Activated CD4-positive, alpha-beta T cell treated with anti-CD3 and anti-CD28 coated beads for 1 hour (primary cell): ENCODE results near the gene TRIM71.
"Not testable (repeated sequence)": the region's sequence is repeated elsewhere in the genome, so short reads cannot be mapped to it uniquely, and the experiment has no call there.

Source experiments
- DNase-seq: peaks from one replicate; pipeline ENCODE4 v3.0.0-alpha.2; 2020

The TRIM71 gene

DNA sequence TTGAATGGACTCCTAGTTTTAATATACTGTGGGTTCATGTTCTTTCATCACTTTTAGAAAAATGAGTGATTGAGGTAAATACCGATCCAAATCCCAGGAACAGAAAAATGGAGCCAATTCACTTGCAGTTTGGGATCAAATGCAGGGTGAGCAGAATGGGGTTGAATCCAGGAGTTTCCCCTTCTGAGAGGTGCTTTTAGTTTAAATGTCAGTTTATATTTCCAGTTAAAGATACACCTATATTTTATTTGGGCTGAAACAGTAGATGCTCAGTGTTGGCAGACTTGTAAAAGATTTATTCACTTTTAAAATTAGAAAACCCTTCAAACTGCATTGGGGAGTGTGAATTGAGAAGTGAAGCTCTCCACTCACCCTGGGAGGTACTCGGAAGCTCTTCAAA, 2.6 kb downstream of the TRIM71 start:
- no peak for DNase-seq

DNA sequence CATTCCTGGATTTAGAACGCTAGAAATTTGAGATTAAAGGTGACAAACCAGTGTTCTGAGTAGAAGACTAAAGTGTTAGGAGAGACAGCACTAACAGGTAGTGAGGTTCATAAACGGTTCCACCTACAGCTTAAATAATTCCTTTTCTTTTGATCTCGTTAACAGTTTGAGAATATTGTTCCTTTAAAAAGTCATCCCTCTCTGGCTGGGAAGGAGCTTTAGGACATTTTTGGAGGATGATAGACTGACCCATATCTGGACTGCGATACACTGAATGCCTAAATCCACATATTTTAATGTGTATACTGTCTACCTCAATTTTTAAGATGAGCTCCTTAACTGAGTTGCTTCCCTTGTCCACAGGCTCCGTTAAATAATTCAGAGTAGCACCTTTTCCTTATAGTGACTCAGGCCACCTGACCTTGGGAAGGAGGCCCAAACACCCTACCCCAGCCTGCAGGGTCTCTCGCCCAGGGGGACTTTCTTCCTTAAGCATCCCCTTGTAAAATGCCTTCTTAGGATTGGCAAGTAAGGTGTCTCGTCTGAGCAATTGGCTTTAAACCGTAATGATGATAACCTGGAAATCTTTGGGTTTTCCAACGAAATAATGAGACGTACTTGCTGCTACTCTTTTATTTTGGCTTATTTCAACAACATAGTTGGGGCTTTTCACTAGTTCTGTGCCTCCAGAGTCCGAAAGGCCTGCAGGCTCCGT, 3.3 kb downstream of the TRIM71 start:
- no peak for DNase-seq

DNA sequence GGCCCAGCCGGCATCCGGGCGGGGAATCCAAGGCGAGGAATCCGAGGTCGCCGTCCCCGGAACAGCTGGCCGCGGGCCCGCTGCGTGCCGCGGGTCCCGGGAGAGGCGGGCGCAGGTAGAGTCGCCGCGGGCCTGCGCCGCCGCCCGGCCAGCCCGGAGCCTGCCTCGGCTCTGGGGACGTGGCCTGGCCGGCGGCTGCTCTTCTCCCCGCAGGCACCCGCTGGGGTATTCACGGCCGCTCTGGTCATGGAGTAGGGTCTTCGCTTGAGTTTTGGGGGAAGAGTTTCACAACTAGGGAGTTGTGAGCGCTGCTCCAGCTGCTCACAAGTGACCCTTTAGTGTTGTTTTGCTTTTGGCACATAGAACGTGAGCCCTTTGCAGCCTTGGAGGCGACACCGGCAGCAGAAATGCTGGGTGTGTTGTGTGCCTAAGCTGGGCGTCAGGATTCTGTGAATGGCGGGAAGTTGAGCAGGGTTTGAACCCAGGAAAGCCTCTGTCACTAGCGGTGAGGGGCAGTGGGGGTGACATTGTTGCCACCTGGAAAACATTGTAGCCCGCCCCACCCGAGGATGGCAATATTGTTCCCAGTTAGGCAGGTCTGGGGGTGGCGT, 4.0 kb downstream of the TRIM71 start:
- DNase-seq, result no peak

DNA sequence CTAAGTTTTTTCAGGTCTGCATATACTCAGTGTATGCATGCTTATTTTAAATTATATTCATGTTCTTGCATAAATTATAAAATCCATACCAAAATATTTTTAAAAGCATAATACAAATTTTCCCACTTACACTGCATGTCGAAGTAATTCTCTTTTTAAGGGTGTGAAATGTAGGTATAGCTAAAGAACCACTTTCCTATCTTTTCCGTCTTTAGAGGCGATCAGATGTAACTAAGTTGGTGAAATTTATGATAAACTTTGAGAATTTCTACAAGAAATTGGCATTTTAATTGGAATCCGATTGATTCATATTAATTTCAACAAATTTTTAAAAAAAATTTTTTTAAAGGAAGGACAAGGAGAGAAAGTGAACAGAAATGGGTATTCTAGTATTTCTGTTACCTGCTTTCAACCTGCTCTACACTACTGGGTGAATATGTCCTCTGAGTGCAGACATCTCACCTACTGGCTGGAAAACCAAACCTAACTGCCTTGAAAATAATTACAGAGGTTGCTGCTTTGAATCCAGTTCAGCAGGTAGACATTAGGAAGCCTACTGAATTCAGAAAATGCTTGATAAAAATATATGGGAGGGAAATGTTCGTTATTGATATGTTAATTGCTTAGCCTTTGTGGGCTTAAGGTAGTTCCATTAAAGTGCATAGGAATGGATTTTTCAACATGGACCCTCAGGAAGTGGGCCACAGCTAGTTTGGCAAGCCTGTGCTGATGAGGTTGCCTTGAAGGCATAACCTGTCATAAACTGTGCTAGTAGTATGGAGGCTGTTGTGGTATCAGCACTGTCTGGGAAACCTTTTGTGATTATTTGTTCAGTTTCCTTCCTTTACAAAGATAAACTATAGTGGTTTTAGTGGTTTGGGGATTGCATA, 5.1 kb downstream of the TRIM71 start:
- no peak for DNase-seq

DNA sequence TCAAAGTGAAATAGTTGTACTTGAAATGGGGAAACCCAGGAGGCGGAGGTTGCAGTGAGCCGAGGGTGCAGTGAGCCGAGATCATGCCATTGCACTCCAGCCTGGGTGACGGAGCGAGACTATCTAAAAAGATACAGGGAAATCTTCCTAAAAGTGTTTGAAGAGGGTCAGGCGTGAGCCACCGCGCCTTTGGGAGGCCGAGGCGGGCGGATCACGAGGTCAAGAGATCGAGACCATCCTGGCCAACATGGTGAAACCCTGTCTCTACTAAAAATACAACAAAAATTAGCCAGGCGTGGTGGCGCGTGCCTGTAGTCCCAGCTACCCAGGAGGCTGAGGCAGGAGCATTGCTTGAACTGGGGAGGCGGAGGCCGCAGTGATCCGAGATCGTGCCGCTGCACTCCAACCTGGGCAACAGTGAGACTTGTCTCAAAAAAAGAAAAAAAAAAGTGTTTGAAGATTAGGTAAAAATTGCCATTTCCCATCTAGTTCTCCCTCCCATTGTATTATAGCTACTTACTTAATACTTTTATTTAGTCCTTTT, 5.9 kb downstream of the TRIM71 start:
- DNase-seq, result not testable (repeated sequence)

DNA sequence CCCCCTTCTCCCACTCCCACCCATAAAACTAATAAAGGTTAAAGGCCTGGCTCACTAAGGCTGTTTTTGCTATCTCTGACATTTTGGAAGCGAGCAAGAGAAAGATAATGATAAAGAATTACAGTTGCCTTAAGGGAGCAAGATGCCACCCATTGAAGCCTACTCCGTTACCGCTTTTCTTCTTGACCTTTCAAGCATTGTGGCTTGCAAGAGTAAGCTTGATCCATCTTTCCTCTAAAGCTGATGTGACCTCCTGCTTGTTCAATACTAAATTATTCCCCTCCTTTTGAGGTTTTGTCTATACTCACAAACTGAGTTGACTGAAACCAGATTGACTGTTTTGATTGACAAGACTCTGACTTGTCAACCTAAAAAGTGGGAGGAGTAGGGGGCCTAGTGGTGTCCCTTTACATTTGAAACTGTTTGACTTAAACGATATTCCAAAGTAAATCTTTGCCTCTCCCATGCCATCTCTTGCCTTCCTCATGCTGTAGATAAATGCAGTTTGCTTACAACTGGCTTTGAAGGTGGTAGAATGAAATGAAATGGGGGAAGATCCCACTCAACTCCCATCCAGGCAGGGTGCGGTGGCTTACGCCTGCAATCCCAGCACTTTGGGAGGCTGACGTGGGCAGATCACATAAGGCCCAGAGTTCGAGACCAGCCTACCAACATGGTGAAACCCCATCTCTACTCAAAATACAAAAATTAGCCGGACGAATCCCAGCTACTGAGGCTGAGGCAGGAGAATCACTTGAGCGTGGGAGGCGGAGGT, 8.0 kb downstream of the TRIM71 start:
- no peak for DNase-seq

DNA sequence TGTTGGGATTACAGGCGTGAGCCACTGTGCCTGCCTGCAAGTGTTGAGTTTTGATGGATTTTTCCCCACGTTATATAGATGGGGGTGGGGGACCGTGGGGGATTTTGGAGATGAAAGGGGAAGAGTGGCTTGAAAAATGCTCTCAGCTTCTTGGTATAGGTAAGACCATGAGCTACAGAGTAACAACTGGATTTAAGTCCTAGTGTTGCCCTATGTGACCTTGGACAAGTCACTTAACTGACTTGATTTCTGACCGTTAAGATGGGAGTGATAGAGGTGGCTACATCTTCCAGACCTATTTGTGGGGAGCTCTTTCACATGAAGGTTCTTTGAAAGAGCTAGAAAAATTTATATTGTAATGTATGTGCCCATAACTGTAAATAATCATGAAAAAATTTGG, 13.3 kb downstream of the TRIM71 start:
- no peak for DNase-seq

DNA sequence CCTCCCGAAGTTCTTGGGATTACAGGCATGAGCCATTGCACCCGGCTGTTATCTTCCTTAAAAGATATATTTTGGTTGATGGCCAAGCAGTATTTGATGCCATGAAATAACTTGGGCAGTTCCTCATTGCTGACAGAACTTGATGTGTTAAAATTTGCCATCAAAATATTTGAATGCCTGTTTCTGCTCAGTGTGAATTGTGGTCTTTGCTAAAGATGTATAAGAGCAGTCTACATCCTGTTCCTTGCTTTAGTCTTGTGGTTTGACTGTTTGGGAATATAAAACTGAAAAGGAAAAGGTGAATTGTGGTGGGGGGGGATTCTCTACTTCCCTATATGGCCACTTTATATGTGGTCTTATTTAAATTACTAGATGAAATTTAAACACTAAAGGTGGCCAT, 14.0 kb downstream of the TRIM71 start:
- no peak for DNase-seq

DNA sequence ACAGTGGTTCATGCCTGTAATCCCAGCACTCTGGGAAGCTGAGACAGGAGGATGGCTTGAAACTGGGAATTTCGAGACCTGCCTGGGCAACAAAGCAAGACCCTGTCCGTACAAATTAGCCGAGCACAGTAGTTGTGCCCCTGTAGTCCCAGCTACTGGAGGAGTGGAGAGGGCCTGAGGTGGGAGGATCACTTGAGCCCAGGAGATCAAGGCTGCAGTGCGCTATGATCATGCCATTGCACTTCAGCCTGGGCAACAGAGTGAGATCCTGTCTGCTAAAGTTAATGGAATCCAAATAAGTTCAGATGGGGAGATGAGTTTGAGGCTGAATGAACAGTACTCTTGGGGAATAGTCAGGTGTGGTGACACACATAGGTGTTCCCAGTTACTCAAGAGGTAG, 14.4 kb downstream of the TRIM71 start:
- DNase-seq, result no peak

DNA sequence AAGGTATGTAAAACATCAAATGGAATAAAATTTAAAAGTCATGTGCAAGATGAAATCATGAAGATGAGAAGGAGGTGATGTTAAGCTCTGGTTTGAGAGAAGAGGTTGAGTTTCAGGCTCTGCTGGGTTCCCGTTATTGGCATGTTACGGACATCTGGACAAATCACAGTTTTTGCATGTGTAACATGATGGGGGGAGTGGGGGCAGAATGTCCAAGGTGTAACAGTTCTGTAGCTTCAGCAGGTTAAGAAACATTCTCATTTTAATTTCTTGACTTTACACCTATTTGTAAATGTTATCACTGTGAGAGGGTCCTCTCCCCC, 17.2 kb downstream of the TRIM71 start:
- no peak for DNase-seq

DNA sequence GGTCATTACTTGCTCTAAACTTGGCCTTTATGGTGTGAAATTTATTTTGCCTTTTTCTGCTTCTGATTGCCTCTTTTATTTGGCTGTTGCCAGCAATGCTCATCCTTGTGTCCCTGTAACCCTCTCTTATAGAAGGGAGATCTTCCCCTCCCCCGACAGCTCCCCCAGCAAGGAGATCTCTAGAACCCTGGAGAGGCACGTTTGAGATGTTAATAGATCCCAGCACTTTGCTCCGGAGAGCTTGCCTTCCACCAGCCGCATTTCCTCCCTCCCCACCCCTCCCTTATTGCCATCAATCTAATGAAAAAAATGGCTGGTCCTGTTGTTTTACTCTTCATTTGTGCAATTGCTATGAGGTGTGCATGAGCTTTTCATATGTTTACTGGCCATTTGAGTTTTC, 18.2 kb downstream of the TRIM71 start:
- DNase-seq, result no peak

DNA sequence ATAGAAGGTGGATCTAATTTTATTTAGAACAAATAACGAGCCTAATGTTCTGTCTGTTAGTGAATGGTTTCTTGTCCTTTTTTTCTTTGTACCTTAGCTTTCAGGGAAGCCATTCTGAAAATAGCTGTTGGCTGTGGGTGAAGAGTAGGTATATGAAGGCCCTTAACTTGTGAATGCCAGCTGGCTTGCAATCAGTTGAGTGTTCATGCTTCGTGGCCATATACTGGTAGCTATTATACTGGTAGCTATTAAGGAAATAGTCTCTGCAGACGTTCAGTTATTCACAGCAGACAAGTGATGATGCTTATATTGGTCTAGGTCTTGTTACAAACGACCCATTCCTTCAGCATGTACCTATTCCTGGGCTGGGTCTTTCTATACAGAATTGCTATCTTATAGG, 18.8 kb downstream of the TRIM71 start:
- DNase-seq, result no peak

DNA sequence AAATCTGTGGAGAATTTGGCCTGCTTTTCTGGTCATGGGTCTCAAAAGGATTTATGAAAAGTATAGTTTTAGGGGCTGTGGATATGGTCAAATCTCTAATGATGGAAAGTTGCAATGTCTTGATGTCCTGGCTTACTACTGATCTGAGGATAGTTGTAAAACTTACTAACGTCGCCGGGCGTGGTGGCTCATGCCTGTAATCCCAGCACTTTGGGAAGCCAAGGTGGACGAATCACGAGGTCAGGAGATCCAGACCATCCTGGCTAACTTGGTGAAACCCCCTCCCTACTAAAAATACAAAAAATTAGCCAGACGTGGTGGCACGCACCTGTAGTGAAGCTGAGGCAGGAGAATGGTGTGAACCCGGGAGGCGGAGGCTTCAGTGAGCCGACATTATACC, 19.6 kb downstream of the TRIM71 start:
- no peak for DNase-seq

DNA sequence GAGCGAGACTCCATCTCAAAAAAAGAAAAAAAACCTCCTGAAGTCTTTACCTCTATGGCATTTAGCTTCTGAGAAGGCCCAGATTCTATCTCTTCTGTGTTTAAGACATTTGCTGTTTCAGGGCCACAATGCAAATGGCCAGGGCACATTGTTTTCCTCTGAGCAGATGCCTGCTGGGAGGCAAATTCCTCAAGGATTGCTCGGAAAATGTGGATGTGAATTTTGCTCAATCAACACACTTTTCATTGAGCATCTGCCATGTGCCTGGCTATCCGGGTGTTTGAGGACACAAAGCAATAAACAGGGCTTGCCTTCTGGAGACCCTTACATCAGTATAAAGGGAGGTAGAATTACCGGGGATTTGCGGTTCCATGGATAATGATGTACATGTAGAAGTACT, 20.0 kb downstream of the TRIM71 start:
- DNase-seq, result no peak

DNA sequence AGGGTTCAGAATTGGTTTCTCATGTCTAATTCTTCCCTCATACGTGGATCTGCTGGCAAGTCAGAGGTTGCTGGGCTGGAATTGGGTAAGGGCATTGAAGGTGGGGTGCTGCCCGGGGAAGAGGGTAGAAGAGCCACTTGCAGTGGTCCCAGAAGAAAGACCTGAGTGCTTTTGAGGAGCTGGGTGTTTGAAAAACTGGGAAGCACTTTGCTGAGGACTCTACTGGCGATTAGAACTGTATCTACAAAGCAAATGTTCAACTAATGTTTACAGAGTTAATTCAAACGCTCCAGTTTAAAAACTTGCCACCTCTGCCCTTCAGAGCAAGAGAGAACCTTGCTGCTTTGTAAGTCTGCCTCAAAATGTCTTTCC, 21.9 kb downstream of the TRIM71 start:
- no peak for DNase-seq

DNA sequence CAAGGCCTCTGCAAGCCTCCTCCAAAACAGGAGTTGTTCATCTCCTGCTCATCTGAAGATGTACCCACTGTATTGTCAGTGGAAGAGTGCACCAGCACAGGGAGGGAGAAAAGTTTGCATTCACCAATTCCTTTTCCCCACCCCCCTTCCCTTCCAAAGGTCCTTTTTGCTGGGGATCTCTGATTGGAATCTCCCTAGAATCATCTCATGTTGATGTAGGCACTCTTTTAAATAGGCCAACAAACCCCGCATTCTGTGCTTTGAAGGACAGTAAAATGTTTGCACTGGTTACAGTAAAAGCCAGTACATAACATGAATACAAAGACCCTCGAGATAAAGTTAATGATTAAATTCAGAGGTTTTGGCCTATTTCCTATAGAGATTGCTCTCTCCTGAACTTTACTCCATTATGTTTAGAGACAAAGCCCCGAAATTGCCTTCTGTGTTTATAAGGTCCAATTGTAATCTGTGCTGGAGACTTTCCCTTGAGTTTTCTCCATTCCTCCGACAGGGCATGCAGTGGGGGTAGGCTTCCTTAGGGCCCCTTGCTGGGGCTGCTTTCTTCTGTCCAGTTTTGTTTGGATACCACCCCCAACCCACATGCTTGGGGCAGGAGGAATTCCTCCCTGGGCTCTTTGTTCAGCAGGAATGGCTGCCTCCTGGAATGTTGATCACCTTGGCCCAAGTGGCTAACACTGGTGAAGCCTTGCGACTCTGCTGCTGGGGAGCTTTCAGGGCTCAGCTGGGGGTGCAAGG, 22.5 kb downstream of the TRIM71 start:
- DNase-seq, result no peak

DNA sequence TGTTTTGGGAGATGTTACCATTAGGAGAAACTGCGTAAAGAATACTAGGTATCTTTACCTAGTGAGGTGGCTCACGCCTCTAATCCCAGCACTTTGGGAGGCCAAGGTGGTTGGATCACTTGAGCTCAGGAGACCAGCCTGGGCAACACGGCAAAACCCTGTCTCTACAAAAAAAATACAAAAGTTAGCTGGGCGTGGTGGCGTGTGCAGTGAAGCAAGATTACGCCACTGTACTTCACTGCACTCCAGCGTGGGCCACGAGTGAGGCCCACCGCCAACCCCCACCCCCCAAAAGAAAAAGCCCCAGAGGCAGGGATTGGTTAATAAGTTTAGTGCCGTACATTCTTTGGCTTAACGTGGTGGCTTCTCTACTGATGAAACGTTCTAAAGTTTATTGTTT, 23.5 kb downstream of the TRIM71 start:
- no peak for DNase-seq

DNA sequence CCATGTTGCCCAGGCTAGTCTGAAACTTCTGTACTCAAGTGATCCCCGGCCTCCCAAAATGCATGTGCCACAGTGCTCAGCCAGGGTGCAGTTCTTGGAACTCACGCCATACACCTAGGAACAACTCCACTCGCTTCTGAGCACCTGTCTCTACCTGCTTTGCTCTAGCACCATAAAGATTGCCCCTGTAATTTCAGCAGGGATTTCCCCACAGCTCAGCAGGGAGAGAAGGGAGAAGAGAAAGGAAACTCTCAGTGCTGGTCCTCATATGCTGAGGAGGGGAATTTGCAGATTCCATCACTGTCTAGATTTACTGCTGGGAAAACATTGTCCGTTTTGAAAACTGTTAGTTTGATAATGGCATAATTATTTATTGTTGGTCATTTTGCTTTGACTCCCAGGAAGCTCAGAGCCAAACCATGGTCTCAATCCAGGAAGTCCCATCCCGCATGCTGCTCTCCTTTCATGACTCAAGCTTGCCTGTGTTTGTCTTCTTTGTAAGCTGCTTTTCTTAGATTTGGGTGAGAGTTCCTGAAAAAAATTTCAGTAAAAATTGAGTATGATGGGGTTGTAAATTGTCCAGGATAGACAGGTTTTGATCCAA, 24.2 kb downstream of the TRIM71 start:
- no peak for DNase-seq

DNA sequence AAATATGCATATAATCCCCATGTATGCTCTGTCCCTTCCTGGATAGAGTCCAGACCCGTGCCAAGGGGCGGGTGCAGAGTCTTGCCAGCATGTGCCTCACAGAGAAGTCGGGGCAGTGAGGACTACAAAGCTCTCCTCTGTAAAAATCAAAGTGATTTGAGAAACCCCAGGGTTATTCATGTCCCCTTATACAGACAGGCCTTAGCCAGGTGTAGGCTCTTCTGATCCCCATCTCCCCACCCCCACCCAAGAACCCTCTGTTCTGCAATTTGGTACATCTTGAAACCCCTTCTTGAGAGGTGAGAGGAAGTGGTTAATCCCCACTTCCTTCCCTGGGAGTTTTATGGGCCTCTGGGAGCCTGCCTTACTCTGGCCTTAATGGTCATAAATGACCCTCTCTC, 24.7 kb downstream of the TRIM71 start:
- DNase-seq, result no peak

DNA sequence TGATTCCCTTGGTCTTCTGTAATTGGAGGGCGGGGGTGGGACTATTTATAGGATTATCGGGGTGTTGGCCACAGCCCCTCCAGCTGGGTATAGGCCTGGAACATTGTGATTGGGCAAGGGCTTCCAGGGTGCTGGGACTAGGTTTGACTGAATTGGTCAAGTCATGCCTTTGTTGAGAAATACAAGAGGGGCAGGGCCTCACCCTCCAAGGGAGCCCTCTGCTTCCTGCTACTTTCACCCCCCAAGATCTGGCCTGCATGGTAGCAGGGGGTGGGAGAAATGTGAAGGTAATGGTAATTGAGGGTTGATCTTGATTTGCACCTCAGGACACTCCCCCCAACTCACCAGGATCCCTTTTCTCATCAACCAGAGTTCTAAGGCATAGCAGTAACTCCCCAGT, 25.2 kb downstream of the TRIM71 start:
- DNase-seq, result no peak

DNA sequence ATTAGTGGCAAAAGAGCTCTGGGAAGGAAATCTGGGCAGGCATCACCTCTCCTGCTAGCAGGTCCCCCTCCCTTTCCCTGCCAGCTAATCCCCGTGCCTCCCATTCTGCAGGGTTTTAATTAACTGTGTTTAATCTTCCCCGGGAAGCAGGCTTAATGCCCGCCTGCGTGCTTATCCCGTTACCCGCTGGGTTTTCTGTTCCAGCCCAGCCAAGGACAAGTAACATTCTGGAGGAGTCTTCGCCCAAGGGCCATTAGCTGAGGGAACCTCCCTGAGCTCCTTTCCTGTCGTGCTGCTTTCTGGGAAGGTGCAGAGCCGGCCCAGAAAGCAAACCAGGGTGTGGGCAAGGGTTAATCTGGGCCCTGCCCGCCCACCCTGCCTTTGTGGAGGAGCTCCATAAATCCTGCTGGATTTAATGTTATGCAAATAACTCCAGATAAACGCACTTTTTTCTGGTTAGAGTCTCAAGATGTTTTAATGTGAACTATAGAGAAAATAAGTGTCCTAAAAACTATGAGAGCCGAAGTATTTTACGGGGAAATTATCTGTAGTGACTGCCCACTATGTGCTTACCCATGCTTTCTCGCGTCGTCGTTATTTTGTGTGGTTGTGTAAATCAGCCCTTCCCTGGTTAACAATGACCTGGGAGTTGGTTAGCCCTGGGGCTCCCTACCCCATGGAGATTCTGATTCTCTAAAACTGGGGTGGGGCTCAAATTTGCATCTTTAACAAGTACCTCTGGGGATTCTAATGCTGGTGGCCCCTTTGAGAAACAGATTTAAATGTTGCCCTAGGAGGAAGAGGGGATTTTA, 25.9 kb downstream of the TRIM71 start:
- DNase-seq, result no peak
